AML-193 (cell line): ENCODE results near the gene ZSCAN25.
"Not testable (repeated sequence)": the region's sequence is repeated elsewhere in the genome, so short reads cannot be mapped to it uniquely, and the experiment has no call there.

Experiments used
- DNase-seq, 2 experiments: peaks; one replicate each; lab custom pipeline; 2025; lab: John Stamatoyannopoulos, UW

Gene ZSCAN25

DNA sequence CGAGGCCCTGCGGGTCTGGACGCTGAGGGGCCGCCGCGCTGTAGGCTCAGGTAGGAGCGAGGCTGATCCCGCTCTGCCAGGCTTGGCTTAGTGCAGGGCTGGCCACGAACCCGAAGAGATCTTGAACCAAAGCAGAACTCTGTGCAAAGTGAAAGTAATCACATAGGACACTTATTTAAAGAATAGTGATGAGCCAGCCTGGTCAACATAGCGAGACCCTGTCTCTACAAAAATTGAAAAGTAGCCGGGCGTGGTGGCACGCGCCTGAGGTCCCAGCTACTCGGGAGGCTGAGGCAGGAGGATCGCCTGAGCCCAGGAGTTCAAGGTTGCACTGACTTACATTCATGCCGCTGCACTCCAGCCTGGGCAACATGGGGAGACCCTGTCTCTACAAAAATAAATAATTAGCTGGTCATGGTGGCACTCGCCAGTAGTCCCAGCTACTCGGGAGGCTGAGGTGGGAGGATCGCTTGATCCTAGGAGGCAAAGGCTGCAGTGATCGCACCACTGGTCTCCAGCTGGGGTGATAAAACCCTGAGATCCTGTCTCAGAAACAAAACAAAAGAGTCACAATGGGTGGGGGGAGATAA is 541 bp downstream of the ZSCAN25 start:
- no peak for DNase-seq

DNA sequence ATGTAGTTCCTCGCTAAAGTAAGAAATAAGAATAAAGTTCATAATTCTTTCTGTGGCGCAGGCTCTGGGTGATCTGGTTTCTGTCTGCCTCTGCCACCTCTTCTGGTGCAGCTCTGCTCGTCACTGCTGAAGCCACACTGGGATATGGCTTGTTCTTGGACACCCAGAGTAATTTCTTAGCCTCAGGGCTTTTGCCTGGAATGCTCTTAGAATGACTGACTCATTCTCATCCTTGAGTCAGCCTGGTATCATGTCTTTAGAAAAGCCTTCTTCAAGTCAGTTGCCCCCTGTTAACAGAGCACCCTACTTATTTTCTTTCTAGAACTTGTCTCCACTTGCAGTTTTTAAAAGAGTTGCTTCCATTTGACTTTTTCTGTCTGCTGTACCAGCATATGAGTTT is 2.0 kb downstream of the ZSCAN25 start:
- no peak for DNase-seq

DNA sequence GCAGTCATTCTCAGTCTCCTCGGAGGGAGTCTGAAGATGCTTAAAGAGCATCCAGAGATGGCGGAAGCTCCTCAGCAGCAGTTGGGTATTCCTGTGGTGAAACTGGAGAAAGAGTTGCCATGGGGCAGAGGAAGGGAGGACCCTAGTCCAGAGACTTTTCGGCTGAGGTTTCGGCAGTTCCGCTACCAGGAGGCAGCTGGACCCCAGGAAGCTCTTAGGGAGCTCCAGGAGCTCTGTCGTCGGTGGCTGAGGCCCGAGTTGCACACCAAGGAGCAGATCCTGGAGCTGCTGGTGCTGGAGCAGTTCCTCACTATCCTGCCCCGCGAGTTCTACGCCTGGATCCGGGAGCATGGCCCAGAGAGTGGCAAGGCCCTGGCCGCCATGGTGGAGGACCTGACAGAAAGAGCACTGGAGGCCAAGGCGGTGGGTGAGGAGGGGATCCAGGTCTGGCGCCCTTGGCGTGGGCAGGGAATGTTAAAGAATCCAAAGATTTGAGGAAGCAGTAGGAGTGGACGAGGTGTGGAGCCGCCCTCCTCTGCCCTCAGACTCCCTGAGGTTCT is 2.9 kb downstream of the ZSCAN25 start:
- no peak for DNase-seq

DNA sequence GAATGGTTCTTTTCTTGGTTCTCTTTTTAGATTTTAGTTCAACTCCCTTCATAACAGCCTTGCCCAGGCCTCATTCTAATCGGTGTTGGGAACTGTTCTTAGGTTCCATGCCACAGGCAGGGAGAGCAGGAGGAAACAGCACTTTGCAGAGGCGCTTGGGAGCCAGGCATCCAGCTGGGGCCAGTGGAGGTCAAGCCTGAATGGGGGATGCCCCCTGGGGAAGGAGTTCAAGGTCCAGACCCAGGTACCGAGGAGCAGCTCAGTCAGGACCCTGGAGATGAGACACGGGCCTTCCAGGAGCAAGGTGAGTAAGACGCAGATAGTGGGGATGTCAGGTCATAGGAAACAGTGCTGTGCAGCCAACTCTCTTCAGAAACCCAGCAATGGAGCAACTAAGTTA is 4.5 kb downstream of the ZSCAN25 start:
- DNase-seq, result no peak

DNA sequence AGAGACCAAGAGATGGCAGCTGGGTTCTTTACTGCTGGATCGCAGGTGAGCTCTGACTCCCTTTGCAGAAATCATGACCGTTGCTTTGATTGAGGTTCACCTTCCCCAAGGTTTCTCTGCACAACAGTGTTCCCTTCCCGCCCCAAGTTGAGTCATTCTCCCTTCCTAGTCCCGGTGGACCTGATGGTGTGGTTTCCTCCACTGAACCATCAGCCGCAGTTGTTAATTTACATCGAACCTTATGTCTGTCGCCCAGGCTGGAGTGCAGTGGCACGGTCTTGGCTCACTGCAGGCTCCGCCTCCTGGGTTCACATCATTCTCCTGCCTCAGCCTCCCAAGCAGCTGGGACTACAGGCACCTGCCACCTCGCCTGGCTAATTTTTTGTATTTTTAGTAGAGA is 5.8 kb downstream of the ZSCAN25 start:
- no peak for DNase-seq

DNA sequence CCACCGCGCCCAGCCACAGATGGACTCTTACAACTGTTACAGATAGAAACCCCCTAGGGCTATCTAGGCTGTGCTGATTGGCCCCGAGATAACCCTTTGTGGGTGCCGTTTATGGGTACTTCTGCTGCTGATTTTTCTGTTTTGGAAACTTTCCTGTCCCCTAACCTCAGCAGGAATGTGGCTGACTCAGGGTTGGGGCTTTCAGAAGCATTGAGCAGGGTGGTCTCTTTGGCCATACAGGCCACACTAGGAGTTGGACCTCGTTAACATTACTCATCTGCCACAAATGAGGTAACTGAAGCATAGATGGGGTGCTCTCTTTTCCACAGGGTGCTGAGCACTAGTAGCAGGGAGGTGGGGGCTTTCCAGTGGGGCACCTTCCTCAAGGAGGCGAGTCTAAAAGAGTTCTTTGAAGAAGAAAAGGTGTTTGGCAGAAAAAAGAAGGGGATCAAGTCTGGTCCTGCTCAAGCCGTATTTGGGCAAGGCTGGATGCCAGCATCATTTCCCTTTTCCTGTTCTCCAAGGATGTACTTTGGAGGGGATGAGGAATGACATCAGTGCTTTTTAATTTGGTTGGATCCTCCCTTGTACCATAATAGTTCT is 6.4 kb downstream of the ZSCAN25 start:
- no peak for DNase-seq

DNA sequence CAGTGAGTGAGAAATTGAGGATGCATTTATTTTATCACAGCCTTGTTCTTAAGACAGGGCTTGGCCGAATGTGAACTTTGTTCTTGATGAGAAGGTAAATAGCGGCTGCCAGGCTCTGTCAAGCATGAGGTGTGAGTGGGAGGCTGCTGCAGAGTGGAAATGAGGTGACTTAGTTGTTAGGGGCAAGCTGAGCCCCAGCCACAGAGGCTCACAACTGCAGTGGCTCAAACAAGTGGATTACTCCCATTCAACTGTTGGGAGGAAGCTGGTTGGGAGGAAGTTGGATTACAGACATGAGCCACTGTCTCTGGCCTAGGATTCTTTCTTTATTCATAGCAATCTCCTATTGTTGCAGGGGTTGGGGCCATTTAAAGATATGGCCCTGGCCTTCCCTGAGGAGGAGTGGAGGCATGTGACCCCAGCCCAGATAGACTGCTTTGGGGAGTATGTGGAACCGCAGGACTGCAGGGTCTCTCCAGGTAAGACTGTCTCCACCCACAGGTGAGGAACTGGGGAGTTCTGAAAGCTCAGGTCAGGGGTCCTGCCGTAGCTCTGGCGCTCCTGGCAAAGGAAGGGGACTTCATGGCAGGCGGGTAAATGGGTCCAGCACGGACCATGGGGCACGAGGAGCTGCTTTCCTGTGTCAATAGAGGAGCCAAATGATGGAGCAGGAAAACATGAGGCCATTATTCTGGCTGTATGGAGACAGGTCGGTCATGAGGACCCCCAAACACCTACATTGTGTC is 7.1 kb downstream of the ZSCAN25 start:
- DNase-seq, result no peak

DNA sequence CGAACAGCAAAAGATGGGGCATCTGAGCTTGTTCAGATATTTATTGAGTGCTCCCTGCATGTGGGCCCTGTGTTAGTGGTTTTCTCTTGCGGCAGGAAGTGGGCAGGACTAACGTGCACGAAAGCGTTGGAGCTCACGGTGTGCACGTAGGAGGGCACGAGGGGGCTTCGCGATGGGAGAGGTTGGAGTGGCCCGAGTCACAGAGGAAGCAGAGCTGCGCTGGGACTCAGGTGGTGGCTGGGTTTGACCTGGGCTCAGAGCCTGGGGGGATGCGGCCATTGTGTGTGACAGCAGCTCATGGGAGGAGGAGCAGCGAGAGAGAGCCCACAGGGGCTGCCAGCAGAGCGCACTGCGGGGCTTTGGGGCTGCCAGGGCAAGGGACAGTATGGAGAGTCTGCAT is 7.7 kb downstream of the ZSCAN25 start:
- no peak for DNase-seq

DNA sequence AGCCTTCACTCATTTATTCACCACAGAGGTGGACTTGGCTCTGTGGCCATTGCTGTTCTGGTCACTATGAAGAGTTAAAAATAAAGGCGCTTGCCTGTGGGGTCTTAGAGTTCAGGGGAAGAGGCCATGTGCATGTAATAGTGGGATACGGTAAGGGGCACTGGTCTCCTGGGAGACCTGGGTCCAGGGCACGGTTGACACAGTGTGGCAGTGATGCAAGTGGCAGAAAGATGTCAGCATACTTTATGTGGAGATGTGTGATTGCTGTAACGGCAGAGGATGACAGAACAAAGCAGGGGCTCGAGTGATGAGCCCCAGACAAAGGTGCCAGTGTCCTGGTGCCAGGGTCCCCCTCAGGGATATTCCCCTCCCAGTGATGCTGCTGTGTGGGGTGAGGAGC is 8.6 kb downstream of the ZSCAN25 start:
- no peak for DNase-seq

DNA sequence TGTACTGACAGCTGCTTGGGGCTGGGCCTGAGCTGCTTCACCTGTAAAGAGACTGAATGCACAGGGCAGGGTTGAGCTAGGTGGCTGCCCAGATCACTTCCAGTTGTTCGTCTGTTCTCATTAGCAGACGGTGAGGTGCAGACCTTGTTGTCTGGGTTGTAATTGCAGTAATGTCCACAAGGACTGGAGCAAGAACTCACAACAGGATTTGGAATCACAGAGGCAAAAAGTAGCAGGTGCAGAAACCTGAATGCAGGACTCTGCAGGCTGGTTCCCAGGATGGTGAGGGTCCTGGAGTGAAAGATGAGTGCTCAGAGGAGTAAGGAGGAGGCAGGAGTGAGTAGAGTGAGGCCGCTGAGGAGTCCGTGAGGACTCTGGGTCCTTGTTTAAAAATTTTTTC is 9.2 kb downstream of the ZSCAN25 start:
- no peak for DNase-seq

DNA sequence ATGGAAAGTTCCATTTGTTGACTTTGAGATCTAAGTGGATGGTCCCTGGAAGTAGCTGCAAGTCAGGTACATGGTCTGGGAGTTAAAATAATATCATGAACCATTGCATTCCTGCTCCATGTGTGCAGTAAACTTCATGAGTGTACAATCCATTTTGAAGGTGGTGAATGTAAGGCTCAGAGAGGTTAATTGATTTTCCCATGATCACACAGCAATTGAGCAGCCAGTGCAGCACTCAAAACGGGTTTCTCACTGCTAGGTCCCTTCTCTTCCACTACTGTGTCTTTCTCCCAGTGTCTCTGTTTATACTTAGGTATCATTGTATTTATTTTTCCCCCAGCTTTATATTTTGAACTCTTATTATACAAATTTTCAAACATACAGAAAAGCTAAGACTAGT is 9.9 kb downstream of the ZSCAN25 start:
- DNase-seq, result no peak

DNA sequence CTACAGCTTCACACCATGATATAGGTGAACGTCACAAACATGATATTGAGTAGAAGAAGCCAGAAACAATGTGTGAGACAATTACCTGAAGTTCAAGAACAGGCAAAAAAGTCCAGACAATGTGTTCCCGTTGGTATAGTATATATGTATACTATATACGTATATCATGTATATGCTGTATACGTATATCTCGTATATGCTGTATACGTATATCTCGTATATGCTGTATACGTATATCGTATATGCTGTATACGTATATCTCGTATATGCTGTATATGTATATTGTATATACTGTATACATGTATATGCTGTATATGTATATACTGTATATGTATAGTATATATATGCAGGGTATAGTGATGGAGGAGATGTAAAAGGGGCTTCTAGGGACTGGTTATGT is 10.8 kb downstream of the ZSCAN25 start:
- DNase-seq, result no peak

DNA sequence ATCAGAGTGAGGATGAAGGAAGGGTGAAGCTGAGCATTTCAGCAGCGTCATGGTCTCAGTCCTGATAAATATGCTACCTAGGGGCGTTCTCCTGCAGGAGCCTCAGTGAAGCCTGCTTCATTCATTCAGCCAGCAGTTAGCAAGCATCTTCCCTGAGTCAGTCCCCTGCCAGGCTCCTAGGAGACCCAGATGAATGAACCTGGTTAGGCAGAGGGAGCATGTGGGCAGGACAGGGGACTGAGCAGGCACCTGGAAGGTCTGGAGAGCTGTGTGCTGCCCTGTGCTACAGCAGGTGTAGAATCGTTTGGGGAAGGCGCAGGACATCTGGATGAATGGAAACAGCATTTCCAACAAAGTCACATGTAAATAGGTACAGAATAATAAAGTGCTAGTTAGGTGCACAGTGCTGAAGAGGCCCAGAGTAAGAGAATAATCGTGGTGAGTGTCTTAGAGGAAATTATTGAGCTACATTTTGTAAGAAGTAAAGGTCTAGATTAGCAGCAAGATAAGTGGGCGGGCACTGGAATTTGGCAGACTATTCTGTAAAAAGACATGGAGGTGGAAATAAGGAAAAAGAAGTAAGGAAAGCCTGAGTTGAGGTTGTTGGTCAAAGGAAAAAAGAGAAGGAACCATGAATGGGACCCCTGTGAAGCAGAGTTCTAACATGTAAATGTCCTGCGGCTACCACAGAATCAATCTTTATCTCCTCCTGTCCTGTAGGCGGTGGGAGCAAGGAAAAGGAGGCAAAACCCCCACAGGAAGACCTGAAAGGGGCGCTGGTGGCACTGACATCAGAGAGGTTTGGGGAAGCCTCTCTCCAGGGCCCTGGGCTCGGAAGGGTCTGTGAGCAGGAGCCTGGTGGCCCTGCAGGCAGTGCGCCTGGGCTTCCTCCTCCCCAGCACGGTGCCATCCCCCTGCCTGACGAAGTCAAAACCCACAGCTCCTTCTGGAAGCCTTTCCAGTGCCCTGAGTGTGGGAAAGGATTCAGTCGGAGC is 12.0 kb downstream of the ZSCAN25 start:
- DNase-seq, result no peak

DNA sequence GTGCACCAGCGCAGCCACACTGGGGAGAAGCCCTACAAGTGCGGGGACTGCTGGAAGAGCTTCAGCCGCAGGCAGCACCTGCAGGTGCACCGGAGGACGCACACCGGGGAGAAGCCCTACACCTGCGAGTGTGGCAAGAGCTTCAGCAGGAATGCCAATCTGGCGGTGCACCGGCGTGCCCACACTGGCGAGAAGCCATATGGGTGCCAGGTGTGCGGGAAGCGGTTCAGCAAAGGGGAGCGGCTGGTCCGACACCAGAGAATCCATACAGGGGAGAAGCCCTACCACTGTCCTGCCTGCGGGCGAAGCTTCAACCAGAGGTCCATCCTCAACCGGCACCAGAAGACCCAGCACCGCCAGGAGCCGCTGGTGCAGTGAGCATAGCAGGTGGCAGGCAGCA is 12.9 kb downstream of the ZSCAN25 start:
- no peak for DNase-seq

DNA sequence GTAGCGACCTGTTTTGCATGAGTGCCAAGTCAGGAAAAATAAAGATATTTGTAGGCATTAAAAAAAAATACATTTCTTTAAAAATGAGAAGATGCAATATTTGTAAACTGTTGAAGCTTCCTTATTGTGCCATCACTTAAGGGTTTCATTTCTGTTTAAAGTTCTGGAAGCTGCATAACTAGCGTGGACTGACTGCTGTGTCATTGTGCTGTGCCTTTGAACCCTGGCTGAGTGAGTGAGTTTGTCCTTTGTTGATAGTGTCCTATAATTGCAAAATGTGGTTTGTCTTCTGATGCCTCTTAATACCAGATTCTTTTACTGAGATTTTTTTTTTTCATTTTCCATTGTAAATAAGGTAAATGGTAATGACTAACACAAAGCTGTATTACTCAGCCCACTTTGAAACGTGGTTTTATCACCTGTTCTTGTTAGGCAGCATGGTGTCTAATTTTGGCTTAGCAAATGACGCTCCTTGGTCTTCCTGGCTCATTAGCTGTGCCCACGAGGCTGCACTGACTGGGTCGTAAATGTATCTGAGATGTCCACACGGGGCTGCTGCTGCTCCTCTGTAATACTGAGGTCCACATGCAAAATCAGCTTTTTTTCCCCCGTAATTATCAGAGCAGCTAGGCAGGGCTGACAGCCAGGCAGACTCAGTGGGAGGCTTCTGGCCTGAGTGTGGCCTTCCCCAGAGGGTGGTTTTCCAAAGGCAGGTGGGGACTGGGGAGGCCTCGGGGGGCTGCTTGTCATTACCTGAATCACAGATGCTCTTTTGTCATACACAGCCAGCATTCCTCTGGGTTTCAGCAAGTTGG is 14.8 kb downstream of the ZSCAN25 start:
- no peak for DNase-seq

DNA sequence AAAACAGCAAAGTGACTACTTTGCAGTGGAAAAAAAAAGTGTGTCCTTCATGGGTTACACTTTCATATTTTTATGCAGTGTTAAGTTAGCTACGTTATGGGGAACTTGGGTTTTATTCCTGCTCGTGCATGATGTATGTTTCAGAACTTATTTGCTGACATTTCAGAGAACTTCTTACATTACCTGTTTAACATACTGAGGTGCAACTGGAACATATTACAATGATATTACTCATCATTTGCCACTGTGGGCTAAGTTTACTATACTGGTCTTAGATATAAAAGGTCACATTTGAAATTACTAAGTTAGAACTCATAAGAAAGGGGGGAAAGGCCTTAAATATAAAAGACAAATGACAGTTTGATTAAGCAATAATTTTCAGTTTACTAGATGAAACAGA is 20.7 kb downstream of the ZSCAN25 start:
- DNase-seq, result not testable (repeated sequence)

DNA sequence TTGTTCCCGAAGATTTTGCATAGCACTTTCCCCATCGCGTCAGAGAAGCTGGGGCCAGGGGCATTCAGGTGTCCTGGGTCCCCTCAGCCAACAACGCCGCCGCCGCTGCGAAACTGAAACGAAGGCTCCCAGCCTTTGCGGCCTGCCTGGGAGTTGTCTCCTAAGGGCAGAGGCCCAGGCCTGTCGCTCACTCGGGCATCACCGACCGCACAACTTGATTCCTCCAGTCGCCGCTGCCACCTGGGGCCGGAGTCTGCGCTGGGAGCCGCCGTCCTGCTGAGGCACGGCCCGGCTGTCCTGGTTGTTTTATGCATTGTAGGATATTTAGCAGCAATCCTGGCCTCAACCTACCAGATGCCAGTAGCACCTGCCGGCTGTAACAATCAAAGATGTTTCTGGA is 22.0 kb downstream of the ZSCAN25 start:
- no peak for DNase-seq

DNA sequence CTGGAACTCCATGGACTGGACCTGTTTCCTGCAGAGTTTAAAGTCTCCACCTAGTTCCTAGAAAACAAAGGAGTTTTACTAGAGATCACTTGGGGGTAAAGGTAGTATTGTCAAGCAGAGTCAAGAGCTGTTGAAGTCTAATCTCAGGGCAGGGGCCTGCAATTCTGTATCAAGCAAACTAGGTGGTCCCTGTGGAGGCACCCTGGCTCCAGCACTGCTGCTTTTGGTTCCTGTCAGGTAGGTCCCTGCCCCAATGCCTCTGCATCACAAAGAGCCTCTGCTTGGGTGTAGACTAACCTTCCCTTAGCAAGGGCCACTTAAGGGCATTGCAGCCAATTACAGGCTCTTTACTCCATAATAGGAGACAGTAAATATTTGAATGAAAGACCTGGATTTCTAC is 22.5 kb downstream of the ZSCAN25 start:
- no peak for DNase-seq

DNA sequence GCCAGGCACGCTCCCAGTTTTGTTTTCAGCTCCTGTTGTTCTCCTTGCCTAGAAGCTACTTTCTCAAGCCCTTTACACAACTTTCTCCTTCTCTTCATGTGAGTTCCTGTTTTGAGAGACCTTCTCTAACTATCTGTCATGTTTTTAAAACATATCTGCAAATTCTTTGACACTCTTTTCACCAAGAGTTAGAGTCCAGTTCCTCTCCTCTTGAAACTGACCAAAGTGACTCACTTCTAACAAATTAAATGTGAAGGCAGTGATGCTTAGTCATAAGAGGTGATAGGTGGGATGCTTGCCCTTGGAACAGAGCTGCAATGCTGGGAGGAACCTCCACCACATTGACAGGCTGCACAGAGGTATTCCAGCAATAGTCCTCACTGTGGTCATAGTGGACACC is 25.3 kb downstream of the ZSCAN25 start:
- no peak for DNase-seq

DNA sequence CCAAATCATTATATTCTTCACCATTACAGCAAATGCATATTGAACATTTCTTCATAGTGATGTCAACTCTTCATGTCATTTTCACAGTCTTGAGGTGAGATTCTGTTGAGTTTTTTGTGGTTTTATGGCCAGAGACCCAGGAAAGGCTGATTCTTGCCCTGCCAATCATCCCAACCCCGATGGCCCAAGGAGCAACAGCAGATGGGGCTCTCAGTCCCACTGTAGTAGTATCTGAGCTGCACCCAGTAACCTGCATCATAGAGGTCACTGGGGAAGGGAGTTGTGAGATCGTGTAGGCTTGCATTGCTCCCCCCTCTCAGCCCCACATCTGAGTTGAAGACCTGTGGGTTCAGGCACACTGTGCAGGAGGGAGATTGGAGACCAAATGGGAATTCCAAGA is 26.7 kb downstream of the ZSCAN25 start:
- DNase-seq, result no peak

DNA sequence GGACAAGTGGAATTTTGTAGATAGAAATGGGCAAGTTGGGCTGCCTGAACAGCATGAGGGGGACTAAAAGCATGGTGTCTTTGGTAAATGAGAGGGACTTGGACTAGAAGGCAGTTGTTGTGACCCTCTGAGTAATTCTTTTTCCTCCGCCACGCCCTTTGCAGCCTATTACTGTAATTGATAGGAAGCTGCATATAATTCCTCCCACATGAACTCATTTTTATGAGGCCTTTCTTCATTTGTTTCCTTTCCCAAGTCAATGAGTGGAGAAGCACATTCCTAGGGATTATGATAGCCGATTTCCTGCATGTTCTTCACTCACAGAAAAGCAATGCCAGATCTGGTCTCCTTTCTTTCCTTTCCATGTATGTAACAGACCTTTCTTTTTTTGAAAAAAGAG is 27.7 kb downstream of the ZSCAN25 start:
- no peak for DNase-seq
